SU-DHL-6 (cell line): Measurements from ENCODE around the gene TMOD1.

Experiments
- H2AFZ ChIP-seq: fragments of 200-600 bp; sonication (generic); 2 replicates; pipeline ENCODE4 v1.6.1; 2014; ENCODE audit warnings: low read depth, mild to moderate bottlenecking, moderate library complexity, mixed read lengths, antibody characterized with exemption, low read length; ENCODE audit not compliant: severe bottlenecking
- H3F3A ChIP-seq: fragments of 200-600 bp; shearing (Covaris generic); 2 replicates; pipeline ENCODE4 v1.6.0; 2016; ENCODE audit warnings: antibody characterized with exemption, mild to moderate bottlenecking; ENCODE audit not compliant: insufficient read depth
- H3K27ac ChIP-seq: fragments of 200-600 bp; sonication (generic); 2 replicates; pipeline ENCODE4 v1.5.1; 2016; ENCODE audit warnings: low read depth, mild to moderate bottlenecking, low read length, moderate library complexity, mixed read lengths
- H3K27me3 ChIP-seq: fragments of 200-600 bp; sonication (generic), shearing (Covaris generic); 2 replicates; pipeline ENCODE4 v1.6.0; 2014; ENCODE audit warnings: mild to moderate bottlenecking, low read length
- H3K36me3 ChIP-seq: fragments of 200-600 bp; sonication (generic); 2 replicates; pipeline ENCODE4 v1.6.1; 2014; ENCODE audit warnings: mild to moderate bottlenecking, low read length, mixed read lengths
- H3K4me2 ChIP-seq: fragments of 300-600, 200-600 bp; shearing (Covaris generic), sonication (generic); 2 replicates; pipeline ENCODE4 v1.6.0; 2014; ENCODE audit warnings: low read length, low read depth, mild to moderate bottlenecking; ENCODE audit not compliant: poor library complexity, severe bottlenecking
- H3K4me3 ChIP-seq: fragments of 200-600 bp; sonication (generic); 2 replicates; pipeline ENCODE4 v1.5.1; 2014; ENCODE audit warnings: antibody characterized with exemption, low read length, mild to moderate bottlenecking, mixed read lengths; ENCODE audit not compliant: insufficient read depth, poor library complexity, severe bottlenecking
- H3K79me2 ChIP-seq: fragments of 200-600 bp; sonication (generic); 2 replicates; pipeline ENCODE4 v1.6.1; 2014; ENCODE audit warnings: mild to moderate bottlenecking, low read length, moderate library complexity; ENCODE audit not compliant: insufficient read depth
- H3K9ac ChIP-seq: fragments of 200-600 bp; sonication (generic); 2 replicates; pipeline ENCODE4 v1.7.0; 2014; ENCODE audit warnings: mild to moderate bottlenecking, low read length
- H3K9me2 ChIP-seq: fragments of 200-600 bp; sonication (generic); replicated peaks from 2 replicates; pipeline ENCODE4 v1.6.1; 2014; ENCODE audit warnings: low read length; ENCODE audit not compliant: insufficient read depth
- H3K9me3 ChIP-seq: fragments of 200-600 bp; sonication (generic); 2 replicates; pipeline ENCODE4 v1.6.1; 2014; ENCODE audit warnings: low read length, mixed read lengths; ENCODE audit not compliant: insufficient read depth
- H4K20me1 ChIP-seq: fragments of 200-600 bp; sonication (generic); 2 replicates; pipeline ENCODE4 v1.6.1; 2014; ENCODE audit warnings: low read depth, mild to moderate bottlenecking, antibody characterized with exemption, low read length, moderate library complexity, mixed read lengths
- CTCF ChIP-seq: fragments of 200-600 bp; sonication (generic); IDR thresholded peaks from one replicate; pipeline ENCODE4 v1.5.1; 2017; ENCODE audit warnings: antibody characterized with exemption, mild to moderate bottlenecking, low read length, moderate library complexity; ENCODE audit not compliant: insufficient read depth, poor library complexity, severe bottlenecking
- EZH2phosphoT487 ChIP-seq: fragments of 200-600 bp; sonication (generic), shearing (Covaris generic); conservative IDR thresholded peaks from 2 replicates; pipeline ENCODE4 v1.6.1; 2018; ENCODE audit warnings: mild to moderate bottlenecking, antibody characterized with exemption, low read length, moderate library complexity, mixed read lengths

Gene TMOD1

GRCh38 chr9:97565262-97565661 lies 63.8 kb downstream of the TMOD1 start:
- H3K27ac ChIP-seq = no peak overlapping the region
- no peaks in the 10 kb centered on the region for H3K79me2 ChIP-seq
- H3K9me3 ChIP-seq = no peaks in the 10 kb centered on the region
- no peak overlapping the region for H3K9ac ChIP-seq
- H4K20me1 ChIP-seq = no peaks in the 10 kb centered on the region
- H3K36me3 ChIP-seq = no peaks in the 10 kb centered on the region
- no peaks in the 10 kb centered on the region for H3K27me3 ChIP-seq
- no peaks in the 10 kb centered on the region for H3F3A ChIP-seq
- no peak overlapping the region for H3K4me2 ChIP-seq
- no peak overlapping the region for H3K4me3 ChIP-seq
- no peak overlapping the region for H2AFZ ChIP-seq
- H3K9me2 ChIP-seq = no peaks in the 10 kb centered on the region
- no peak for TF ChIP-seq CTCF
- no peak for TF ChIP-seq EZH2phosphoT487

- no peak for TF ChIP-seq CTCF
- no peak for TF ChIP-seq EZH2phosphoT487
- Histone ChIP-seq H4K20me1 (no peaks in the 10 kb centered on the region), H3K9me2 (no peaks in the 10 kb centered on the region), H3K36me3 (no peaks in the 10 kb centered on the region), H3K4me3 (no peak overlapping the region), H3K27ac (no peak overlapping the region), H2AFZ (no peak overlapping the region), H3K9me3 (no peaks in the 10 kb centered on the region), H3K79me2 (no peaks in the 10 kb centered on the region), H3F3A (no peaks in the 10 kb centered on the region), H3K4me2 (no peak overlapping the region), H3K9ac (no peak overlapping the region), H3K27me3 (no peaks in the 10 kb centered on the region)
Measured at GRCh38 chr9:97567182-97567893, 65.9 kb downstream of the TMOD1 start.

GRCh38 chr9:97567894-97568202 lies 66.4 kb downstream of the TMOD1 start:
- Histone ChIP-seq H3K9me2 (no peaks in the 10 kb centered on the region), H4K20me1 (no peaks in the 10 kb centered on the region), H3K27me3 (no peaks in the 10 kb centered on the region), H2AFZ (no peak overlapping the region), H3K9me3 (no peaks in the 10 kb centered on the region), H3K79me2 (no peaks in the 10 kb centered on the region), H3F3A (no peaks in the 10 kb centered on the region), H3K4me2 (no peak overlapping the region), H3K4me3 (no peak overlapping the region), H3K27ac (no peak overlapping the region), H3K9ac (no peak overlapping the region), H3K36me3 (no peaks in the 10 kb centered on the region)
- TF ChIP-seq EZH2phosphoT487 = no peak
- TF ChIP-seq CTCF = no peak
